AG09319 (cell line): ENCODE results near the gene CHID1.

Source experiments
- DNase-seq: peaks from one replicate; pipeline ENCODE4 v3.0.0-alpha.2; 2010; ENCODE audit warnings: low read depth; ENCODE audit errors: extremely low read depth
- TF ChIP-seq, protein P1 (sequence below): IDR thresholded peaks from 2 replicates; pipeline ENCODE4 v1.5.1; 2011; ENCODE audit warnings: low read depth, mild to moderate bottlenecking, inconsistent platforms, low read length, moderate library complexity

Gene CHID1

DNA sequence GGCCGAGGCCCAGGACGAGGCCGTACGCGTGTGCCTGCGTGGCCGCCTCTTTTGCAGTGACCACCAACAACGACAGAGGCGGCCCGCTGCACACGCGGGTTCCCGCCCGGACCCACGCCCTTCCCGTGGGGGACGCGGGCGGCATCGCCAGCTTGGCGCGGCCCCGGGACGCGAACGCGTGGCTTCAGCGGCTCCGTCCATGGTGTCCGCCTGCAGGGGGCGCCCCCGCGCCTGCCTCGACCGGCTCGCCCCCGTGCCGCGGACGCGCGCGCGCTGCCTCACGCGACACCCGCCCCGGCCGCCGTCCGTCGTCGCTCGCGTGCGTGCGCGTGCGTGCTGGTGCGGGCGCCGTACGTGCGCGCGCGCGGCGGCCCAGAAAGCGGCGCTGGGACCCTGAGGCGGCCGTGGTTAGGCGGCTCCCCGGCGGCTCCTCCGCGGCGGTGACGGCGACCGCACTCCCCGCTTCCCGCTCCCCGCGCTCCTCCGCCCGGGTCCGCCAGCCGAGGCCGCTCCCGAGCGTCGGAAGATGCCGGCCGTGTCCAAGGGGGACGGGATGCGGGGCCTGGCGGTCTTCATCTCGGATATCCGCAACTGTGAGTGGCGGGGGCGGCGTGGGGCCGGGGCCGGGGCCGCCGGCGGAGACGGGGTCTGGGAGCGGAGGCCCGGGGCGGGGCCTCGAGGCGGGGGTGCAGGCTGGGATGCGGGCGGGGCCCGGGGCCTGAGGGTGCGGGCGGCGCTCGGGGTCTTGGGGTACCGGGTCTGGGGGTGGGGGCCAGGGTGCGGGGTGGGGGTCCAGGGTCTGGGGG lies 15.1 kb upstream of the CHID1 start, which contains the start of gene AP2A2:
TSS of gene AP2A2 (plus strand) at position 375 of the 806 bp plus-strand sequence. CDS start at position 527, 152 bp downstream.
- peak; percentile 76 for DNase-seq
- TF ChIP-seq, protein P1, sequence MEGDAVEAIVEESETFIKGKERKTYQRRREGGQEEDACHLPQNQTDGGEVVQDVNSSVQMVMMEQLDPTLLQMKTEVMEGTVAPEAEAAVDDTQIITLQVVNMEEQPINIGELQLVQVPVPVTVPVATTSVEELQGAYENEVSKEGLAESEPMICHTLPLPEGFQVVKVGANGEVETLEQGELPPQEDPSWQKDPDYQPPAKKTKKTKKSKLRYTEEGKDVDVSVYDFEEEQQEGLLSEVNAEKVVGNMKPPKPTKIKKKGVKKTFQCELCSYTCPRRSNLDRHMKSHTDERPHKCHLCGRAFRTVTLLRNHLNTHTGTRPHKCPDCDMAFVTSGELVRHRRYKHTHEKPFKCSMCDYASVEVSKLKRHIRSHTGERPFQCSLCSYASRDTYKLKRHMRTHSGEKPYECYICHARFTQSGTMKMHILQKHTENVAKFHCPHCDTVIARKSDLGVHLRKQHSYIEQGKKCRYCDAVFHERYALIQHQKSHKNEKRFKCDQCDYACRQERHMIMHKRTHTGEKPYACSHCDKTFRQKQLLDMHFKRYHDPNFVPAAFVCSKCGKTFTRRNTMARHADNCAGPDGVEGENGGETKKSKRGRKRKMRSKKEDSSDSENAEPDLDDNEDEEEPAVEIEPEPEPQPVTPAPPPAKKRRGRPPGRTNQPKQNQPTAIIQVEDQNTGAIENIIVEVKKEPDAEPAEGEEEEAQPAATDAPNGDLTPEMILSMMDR, result peak; percentile 36

DNA sequence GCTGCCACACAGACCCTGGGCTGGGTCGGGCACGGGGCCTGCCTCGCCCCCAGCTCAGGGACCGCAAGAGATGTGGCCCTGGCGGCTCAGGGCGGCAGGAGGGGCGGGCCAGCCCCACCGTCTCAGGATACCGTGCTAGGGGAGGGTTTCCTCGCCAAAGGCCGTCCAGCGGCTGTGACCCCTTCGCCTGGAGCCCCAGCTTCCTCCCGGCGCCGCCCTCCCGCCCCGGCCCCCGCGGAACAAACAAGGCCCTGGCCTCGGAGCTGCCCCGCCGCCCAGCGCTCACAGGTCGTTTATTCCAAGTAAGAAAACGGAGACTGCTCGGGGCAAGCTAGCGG lies 14.5 kb upstream of the CHID1 start:
- TF ChIP-seq, protein P1, result no peak
- no peak for DNase-seq

DNA sequence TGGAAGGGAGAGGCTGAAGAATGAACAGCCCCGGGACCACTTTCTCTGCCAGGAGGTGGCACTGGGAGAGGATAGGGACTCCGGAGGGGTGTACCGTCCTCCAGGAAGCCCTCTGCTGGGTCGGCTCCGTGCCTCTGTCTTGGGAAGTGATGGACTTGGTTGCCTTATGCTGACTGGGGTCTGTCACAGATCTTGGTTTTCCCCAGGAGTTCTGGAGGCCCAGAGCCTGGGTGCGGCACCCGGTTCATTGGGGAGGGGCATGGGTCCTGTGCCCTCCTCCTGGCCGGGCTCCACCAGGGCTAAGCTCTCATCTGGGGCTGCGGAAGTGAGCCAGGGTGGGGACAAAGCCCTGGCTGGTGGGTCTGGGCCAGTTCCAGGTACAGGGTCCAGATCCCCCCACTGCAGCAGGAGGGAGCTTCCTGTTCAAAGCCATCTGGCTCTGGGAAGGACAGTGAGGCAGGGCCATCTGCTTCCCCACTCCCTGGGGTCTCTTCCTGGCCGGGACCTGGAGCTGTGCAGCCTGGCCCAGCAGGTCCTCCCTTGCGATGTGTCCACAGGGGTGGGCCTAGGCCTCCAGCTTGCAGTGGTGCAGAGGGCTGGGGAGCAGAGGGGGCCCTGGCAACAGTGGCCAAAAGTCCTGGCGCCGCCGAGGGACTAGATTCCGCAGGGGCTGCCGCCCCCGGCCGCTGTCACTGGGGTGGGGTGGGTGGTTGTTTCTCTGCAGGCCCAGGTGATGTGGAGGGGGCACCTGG lies 14.0 kb upstream of the CHID1 start:
- DNase-seq, result no peak
- TF ChIP-seq, protein P1, result no peak

DNA sequence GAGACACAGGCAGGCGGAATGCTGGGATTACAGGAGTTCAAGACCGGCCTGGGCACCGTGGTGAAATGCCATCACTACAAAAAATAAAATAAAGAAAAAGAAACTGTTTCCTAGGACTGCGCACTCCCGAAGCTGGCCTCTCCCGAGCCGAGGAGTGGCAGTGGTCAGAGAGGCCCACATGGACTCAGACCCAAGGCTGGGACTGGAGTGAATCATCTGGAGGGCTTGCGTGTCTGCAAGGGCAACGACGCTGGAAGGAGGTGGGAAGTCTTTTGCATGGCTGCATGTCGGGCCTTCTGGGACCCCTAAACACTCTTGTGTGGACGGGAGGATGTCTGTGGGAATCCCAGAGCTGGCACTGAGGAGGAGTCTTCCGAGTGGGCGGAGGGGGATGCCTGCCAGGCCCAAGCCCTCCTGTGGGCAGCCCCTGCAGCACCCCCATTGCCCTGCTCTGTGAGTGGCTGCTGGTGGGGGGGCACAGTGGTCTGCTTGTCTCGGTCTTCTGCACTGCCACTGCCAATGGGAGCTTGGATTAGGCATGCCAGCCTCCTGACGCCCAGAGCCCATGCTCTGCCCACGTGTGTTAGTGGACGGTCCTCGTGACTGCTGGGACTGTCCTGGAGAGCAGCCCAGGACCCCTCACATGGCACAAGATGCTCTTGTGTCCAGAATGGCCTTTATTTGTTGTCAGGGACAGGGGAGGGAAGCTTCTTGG lies 13.2 kb upstream of the CHID1 start:
- no peak for DNase-seq
- TF ChIP-seq, protein P1, result no peak

DNA sequence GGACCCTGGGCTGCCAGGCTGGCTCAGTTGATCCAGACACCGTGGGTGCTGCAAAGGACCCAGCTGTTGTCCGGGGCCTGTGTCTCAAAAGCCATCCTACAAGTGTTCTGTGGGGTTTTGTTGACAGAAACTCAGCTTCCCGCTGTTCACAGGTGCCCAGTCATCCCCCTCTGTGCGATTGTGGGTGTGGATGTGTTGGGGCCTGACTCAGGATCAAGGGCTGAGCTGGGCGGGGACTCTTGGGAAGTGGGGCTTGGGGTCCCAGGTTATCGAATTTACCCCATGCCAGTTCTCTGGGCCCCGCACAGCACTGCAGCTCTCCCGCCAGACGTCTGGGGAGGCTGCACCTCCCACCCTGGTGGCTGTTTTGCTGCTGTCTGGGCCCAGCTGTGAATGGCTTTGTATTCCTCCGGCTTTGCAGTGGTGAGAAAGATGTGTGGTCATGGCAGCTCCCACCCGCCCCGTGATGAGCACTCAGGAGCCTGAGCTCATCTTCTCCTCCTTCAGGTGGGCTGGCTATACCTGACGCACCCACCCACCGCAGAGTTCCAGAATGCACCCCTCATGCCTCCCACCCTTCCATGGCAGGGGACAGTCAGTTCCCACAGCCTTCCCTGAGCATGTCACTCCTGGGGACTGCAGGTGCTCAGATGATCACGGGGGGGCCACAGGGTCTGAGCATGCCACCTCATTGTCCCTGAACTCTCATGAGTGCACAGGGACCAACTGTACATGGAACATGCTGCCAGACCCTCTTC lies 11.5 kb upstream of the CHID1 start:
- no peak for DNase-seq
- TF ChIP-seq, protein P1, result no peak

DNA sequence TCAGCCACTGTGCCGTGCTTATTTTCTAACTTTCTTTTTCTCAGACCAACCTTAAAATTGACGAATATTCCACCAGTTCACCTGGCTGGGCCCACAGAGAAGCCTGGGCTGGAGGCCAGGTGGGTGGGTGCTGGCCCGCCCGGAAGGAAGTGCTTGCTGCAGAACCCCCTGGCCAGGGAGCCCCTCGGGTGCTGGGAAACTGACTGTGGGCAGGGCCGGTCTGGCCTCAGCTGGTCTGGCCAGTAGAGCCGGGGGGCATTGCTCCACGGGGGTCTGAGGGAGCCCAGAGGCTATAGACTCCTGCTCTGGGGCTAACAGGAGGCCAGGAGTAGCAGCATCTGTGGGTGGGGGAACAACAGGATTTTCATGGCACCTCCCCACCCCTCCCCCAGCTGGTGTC lies 6.8 kb upstream of the CHID1 start:
- DNase-seq, result no peak
- TF ChIP-seq, protein P1, result no peak
